Endothelial cell of umbilical vein (primary cell): ENCODE data around the gene MYO5B. TPM values are rescaled to one million over a fixed set of nuclear protein-coding genes. Genes with fewer than 3 reads are reported as not detected.

ENCODE experiments used
- BruUV-seq: library from RNA; stranded (reverse); fragments of 400-500 nt; replicated peaks from 2 replicates; lab custom pipeline; 2021; lab: Mats Ljungman, UMichigan
- CTCF ChIA-PET: fragments of 300-600, 350-600 bp; sonication (Branson Sonifier 250); formaldehyde crosslinking; loops from one replicate; lab custom pipeline; 2021; ENCODE audit warnings: antibody characterized with exemption, inconsistent platforms; lab: Charles Lee
- POLR2A ChIA-PET: fragments of 300-600, 350-600 bp; sonication (Branson Sonifier 250); formaldehyde crosslinking; loops from one replicate; lab custom pipeline; 2021; ENCODE audit warnings: antibody characterized with exemption, inconsistent platforms; lab: Charles Lee
- DNase-seq: peaks from one replicate; pipeline ENCODE4 v3.0.0-alpha.2; 2011; ENCODE audit warnings: low read depth, low spot score
- FAIRE-seq: peaks from 2 replicates; lab custom pipeline; 2011; peaks lifted over from hg19 to GRCh38; lab: Jason Lieb, UNC
- H2AFZ ChIP-seq: 2 replicates; pipeline ENCODE4 v1.6.0; 2012; ENCODE audit warnings: low read depth, low read length, control low read depth, inconsistent platforms
- H3K27ac ChIP-seq: 2 replicates; pipeline ENCODE4 v1.5.1; 2011; ENCODE audit warnings: low read depth, mild to moderate bottlenecking, control low read depth, low read length, moderate library complexity; ENCODE audit not compliant: insufficient read depth
- H3K27me3 ChIP-seq, 2 experiments: 2 replicates each; pipeline versions ENCODE4 v1.6.0 to v1.6.1; 2011; ENCODE audit warnings: low read length in 2 of 2, mixed read lengths in 1 of 2; ENCODE audit not compliant: control insufficient read depth in 2 of 2, insufficient read depth in 2 of 2
- H3K36me3 ChIP-seq, 2 experiments: 2 replicates in 1 of 2; 3 replicates in 1 of 2; pipeline ENCODE4 v1.5.1; 2011; ENCODE audit warnings: low read length in 2 of 2, mild to moderate bottlenecking in 1 of 2, moderate library complexity in 1 of 2; ENCODE audit not compliant: control insufficient read depth in 2 of 2, insufficient read depth in 2 of 2; ENCODE audit errors: extremely low read depth in 1 of 2
- H3K4me1 ChIP-seq: 3 replicates; pipeline ENCODE4 v1.5.1; 2011; ENCODE audit warnings: mild to moderate bottlenecking, low read length; ENCODE audit not compliant: control insufficient read depth, insufficient read depth; ENCODE audit errors: extremely low read depth
- H3K4me2 ChIP-seq: 2 replicates; pipeline ENCODE4 v1.6.1; 2011; ENCODE audit warnings: low read length, control low read depth, mixed read lengths; ENCODE audit not compliant: insufficient read depth
- H3K4me3 ChIP-seq, 3 experiments: fragments of 200-600 bp in 1 of 3; sonication (generic), shearing (Covaris generic) in 1 of 3; replicated peaks in 1 of 3; 2 replicates each; pipeline ENCODE4 v1.5.1; 2011 to 2016; ENCODE audit warnings: control low read depth in 3 of 3, low read length in 3 of 3, mild to moderate bottlenecking in 2 of 3, inconsistent platforms in 1 of 3, low read depth in 1 of 3, moderate library complexity in 1 of 3; ENCODE audit not compliant: insufficient read depth in 1 of 3
- H3K79me2 ChIP-seq: 2 replicates; pipeline ENCODE4 v1.6.0; 2012; ENCODE audit warnings: low read length, inconsistent platforms; ENCODE audit not compliant: control insufficient read depth, insufficient read depth
- H3K9ac ChIP-seq: replicated peaks from 2 replicates; pipeline ENCODE3; 2011; ENCODE audit warnings: low read length, control low read depth; ENCODE audit not compliant: insufficient read depth; ENCODE audit errors: extremely low read depth
- H3K9me1 ChIP-seq: replicated peaks from 3 replicates; pipeline ENCODE4 v1.6.0; 2011; ENCODE audit warnings: mild to moderate bottlenecking, low read length; ENCODE audit not compliant: control insufficient read depth, insufficient read depth; ENCODE audit errors: extremely low read depth
- H3K9me3 ChIP-seq: replicated peaks from 2 replicates; pipeline ENCODE4 v1.5.1; 2012; ENCODE audit warnings: low read length, inconsistent platforms; ENCODE audit not compliant: control insufficient read depth, insufficient read depth
- H4K20me1 ChIP-seq: replicated peaks from 2 replicates; pipeline ENCODE3; 2011; ENCODE audit warnings: mild to moderate bottlenecking, low read length; ENCODE audit not compliant: control insufficient read depth, insufficient read depth; ENCODE audit errors: extremely low read depth
- CTCF ChIP-seq, 2 donors: IDR thresholded peaks; 1 replicate in 1 of 2; 2 replicates in 1 of 2; pipeline ENCODE4 v1.5.1; 2011; ENCODE audit warnings: low read length in 2 of 2, mild to moderate bottlenecking in 2 of 2, moderate library complexity in 2 of 2, control low read depth in 1 of 2, inconsistent platforms in 1 of 2, low read depth in 1 of 2; ENCODE audit not compliant: insufficient read depth in 1 of 2; ENCODE audit errors: extremely low read depth in 1 of 2
- EZH2 ChIP-seq: IDR thresholded peaks from 2 replicates; pipeline ENCODE4 v1.6.1; 2012; ENCODE audit warnings: borderline replicate concordance, low read depth, mild to moderate bottlenecking, moderate library complexity, low read length, inconsistent platforms; ENCODE audit not compliant: severe bottlenecking
- FOS ChIP-seq: IDR thresholded peaks from 2 replicates; pipeline ENCODE4 v1.6.1; 2011; ENCODE audit warnings: mild to moderate bottlenecking, low read length, moderate library complexity, borderline replicate concordance; ENCODE audit not compliant: insufficient read depth
- GATA2 ChIP-seq: IDR thresholded peaks from 2 replicates; pipeline ENCODE4 v1.7.0; 2011; ENCODE audit warnings: low read depth, mild to moderate bottlenecking, moderate library complexity, mixed read lengths, low read length; ENCODE audit not compliant: insufficient read length, insufficient read depth
- JUN ChIP-seq: IDR thresholded peaks from 2 replicates; pipeline ENCODE4 v1.6.1; 2011; ENCODE audit warnings: borderline replicate concordance, low read depth; ENCODE audit not compliant: insufficient read length, insufficient read depth
- MAX ChIP-seq: IDR thresholded peaks from 2 replicates; pipeline ENCODE4 v1.6.1; 2011; ENCODE audit not compliant: insufficient read depth, insufficient read length
- MYC ChIP-seq: IDR thresholded peaks from one replicate; pipeline ENCODE4 v1.6.1; 2011; ENCODE audit warnings: mild to moderate bottlenecking, low read depth, low read length
- POLR2A ChIP-seq: IDR thresholded peaks from 2 replicates; pipeline ENCODE4 v1.6.1; 2012; ENCODE audit warnings: low read depth, mild to moderate bottlenecking, control low read depth, low read length
- POLR2AphosphoS5 ChIP-seq: IDR thresholded peaks from 2 replicates; pipeline ENCODE4 v1.6.1; 2012; ENCODE audit warnings: low read depth, mild to moderate bottlenecking, control low read depth, low read length, moderate library complexity; ENCODE audit not compliant: insufficient read depth
- dilution Hi-C: fragments of 300-500 bp; cut with MboI; formaldehyde crosslinking; loops from one replicate; pipeline ENCODE4 v1.15.0; 2019; ENCODE audit warnings: low sequenced_read_pairs; ENCODE audit not compliant: extremely low pct_ligation_motif_present
- intact Hi-C: fragments of 100-400 bp; cut with micrococcal nuclease; formaldehyde crosslinking; loops from one replicate; pipeline ENCODE4 v1.10.0; 2022
- polyA plus RNA-seq, 4 experiments: library from polyadenylated mRNA; depleted of rRNA in 3 of 4; stranded (reverse) in 3 of 4; unstranded in 1 of 4; fragments of >200 nt; gene quantifications; 2 replicates each; pipeline versions ENCODE4 v1.2.1 to v1.2.3, GENCODE V29; 2011 to 2012; ENCODE audit warnings: missing spikeins in 1 of 4
- total RNA-seq: library from RNA; stranded (reverse); gene quantifications from 2 replicates; pipeline ENCODE4 v1.2.3, GENCODE V29; 2021

The MYO5B gene
- total and polyA plus RNA-seq, 2 donors (not counting 3 experiments of a cell fraction or from before 2014, with no cell fraction given): 0.54 to 1.1 TPM

- no peak overlapping the region for H3K4me2 ChIP-seq
- H3K27ac ChIP-seq: no peak overlapping the region
- no peak overlapping the region for H3K9ac ChIP-seq
- no peak overlapping the region for H3K4me3 ChIP-seq
- intact Hi-C loops (no loop called here), dilution Hi-C loops (no loop called here)
- POLR2A ChIA-PET: no interaction called here
- FAIRE-seq (no peak), DNase-seq (no peak)
- H4K20me1 ChIP-seq: no peaks in the 10 kb centered on the region
- no peaks in the 10 kb centered on the region for H3K4me1 ChIP-seq
- no peaks in the 10 kb centered on the region for H3K9me1 ChIP-seq
- no peaks in the 10 kb centered on the region for H3K27me3 ChIP-seq
- no peaks in the 10 kb centered on the region for H3K36me3 ChIP-seq
- CTCF ChIA-PET: no interaction called here
- no peak overlapping the region for H2AFZ ChIP-seq
- H3K79me2 ChIP-seq: no peaks in the 10 kb centered on the region
- BruUV-seq: no TSS peak
- TF ChIP-seq POLR2A (no peak), GATA2 (no peak), MAX (no peak), POLR2AphosphoS5 (no peak), EZH2 (no peak), JUN (no peak), FOS (no peak), CTCF (IDR thresholded peaks at IDR 0.05; ENCODE audit: extremely low read depth in 1 of 2, insufficient read depth in 1 of 2, low read depth in 1 of 2, low read length in 2 of 2) (no peak), MYC (no peak)
- no peaks in the 10 kb centered on the region for H3K9me3 ChIP-seq
Observed at GRCh38 chr18:50144540-50144939, 50.4 kb downstream of the MYO5B start.
